NCI-H146 (cell line): ENCODE measurements around the gene PLCB4.

Experiments
- DNase-seq: peaks from one replicate; lab custom pipeline; 2025; lab: John Stamatoyannopoulos, UW

PLCB4 gene

DNA sequence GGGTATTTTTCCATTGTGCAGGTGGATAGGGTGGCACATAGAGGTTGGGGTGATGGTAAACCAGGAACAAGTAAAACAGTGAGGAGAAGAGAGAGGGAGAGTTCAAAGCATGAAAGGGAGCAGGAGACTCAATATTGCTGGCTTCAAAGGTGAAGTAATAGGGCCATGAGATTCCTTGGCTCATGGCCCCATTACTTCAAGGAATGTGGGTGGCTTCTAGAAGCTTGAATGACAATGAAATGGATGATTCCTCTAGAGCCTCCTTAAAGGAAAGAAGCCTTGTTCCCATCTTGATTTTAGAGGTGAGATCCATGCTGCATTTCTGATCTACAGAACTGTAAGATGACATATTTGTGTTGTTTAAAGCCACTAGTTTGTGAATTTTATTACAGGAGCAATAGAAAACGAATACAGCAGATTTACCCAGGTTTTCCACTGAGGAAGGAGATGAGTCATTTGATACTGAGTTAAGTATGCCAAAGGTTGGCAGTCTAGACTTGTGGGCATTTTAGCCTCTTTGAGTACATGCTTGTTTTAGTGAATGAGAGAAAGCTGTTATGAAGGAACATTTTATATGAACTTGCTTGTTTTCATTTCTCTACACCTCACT lies 110.4 kb downstream of the PLCB4 start:
- no peak for DNase-seq

DNA sequence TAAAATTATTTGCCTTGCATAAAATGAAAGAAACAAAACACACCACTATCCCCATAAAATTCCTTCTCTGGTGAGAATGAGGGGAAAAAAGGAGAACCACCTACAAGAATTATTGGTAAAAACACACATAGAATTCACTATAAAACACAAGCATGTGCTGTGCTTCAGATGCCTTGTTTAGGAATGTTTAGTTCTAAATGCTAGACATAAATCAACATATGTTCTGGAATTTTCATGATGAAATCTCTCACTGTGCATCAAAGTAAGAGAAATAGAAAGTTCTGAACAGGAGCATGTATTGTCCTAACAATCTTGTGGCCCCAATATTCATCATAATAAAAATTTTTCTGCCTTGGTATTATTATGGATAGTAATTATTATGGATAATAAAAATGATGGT lies 111.0 kb downstream of the PLCB4 start:
- no peak for DNase-seq

DNA sequence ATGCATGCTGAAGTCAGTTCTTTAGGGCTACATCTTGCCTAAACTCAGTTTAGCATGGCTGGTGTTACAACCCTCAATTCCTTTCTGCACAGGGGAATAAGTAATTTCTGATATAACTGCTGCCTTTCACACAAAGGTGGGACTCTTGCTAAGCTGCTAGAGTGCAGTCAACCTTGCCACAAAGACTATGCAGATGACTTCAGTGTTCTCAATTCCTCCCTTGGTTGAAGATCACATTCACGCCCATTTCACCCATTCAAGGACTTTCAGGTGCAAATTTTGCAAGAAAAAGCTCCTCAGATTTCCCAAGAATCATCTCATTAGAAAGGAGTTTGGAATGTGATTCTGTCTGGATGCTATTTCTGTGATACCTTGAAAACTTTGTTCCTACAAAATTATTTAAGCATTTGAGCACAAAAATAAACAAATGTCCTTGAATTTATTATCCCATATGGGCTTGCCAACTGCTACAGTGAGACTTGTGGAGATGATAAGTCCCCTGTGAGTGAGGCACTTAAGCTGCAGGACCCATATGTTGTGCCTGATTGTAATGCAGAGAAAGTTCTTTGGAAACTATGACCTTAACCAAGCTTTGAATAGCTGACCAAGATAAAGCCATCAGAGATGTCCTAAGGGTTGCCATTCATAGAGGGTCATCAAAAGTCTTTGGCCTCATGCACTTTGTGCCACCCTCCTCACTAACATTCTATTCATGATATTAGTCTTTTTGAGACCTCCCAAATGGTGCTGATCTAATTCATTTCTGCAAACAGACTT lies 111.8 kb downstream of the PLCB4 start:
- no peak for DNase-seq

DNA sequence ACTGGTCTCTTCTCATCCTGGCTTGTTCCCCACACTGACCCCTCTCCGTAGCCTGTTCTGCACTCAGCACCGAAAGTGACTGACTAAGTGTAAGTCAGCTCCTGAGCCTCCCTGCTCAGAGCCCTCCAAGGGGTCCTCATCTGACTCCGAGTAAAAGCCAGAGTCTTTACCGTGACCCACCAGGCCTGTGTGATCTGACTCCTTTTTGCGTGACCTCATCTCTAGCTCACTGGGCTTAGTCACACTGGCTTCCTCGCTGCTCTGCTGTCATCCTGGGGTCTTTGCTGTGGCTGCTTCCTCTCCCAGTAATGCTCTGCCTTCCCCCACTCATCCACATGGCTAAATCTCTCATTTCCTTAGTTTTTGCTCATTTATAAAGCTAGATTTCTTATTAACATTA lies 116.6 kb downstream of the PLCB4 start:
- DNase-seq, result no peak

DNA sequence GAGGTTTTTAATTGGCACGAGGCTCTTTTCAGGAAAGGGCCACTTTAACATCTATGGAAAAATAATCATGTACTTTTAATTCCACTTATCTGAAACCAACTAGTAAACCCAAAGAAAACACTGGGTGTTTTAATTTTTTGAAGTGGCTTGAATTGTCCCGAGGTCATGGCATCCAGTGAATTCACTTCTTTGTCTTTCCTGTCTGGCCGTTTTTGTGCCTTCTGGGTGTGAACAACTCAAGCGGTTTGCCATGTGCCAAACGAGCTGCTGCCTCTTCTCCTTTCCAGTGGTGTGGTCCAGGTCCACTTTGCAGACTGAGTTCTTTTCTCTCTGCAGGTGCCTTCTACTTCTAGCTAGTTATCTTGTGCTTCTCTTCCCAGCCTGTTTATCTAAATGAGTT lies 117.5 kb downstream of the PLCB4 start:
- DNase-seq, result no peak

DNA sequence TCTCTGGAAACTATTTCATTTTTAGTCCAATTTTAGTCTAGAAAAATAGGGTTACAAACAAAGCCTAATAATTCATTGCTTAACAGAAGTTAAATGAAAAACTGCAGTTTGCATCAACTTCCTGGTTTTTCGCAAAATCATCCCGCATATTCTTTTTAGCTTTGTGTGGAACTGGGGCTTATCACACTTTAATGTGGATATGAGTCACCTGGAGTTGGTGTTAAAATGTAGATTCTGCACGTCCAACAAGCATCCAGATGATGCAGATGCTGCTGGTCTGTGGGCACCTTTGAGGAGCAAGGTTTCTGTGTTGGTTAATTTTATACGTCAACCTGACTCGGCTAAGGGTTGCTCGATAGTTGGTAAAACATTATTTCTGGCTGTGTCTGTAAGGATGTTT lies 126.1 kb downstream of the PLCB4 start:
- DNase-seq, result no peak

DNA sequence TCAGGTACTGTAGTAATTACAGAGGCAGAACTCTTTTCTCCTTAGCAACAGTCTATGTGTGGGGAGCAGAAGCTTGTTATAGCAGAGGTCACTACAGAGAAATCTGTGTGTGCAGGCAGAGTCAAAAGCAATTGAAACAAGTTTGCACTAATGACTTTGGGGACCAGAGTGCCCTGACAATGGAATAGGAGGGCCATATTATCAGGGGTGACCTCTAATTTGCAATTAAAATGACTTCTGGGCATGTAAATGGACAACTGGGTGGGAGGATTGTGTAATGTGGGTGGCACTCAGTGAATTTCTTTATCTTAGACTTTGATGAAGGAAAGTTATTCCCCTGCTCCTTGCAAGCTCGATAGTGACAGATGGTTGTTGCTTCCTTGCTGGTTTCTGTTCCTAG lies 127.2 kb downstream of the PLCB4 start:
- DNase-seq, result no peak

DNA sequence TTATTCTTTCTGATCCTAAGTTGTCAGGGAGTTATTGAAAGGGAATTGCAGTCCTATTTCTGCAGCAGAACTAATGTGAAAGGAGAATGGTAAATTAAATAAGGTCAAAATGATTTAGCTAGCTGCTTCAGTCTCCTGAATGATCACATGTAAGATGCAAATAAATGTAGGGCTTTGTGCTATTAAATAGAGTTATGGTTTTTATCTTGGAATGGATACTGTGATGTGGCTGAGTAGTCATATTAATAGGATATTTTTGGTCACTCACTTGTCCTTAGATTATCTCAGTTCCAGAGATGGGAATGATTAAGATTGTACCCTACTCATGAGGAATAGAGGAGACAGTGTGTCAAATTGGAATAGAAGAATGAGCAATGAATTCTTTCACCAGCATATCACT lies 129.6 kb downstream of the PLCB4 start:
- no peak for DNase-seq

DNA sequence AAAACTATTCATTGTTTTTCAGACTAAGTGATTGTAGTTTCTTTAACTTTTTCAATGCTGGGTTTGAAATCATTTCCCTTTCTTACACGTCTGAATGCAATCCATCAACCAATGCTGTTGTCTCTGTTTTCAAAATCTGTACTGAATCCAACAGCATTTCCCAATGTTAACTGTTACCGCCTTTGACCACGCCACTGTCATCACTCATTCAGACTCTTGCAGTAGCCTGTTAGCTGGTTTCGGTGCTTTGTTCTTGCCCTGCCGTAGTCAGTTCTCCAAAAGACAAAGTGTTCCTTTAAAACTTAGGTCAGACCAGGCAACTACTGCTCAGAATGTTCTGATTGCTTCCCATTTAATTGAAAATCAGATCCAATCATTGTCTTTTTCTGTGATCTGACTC lies 131.3 kb downstream of the PLCB4 start:
- DNase-seq, result no peak

DNA sequence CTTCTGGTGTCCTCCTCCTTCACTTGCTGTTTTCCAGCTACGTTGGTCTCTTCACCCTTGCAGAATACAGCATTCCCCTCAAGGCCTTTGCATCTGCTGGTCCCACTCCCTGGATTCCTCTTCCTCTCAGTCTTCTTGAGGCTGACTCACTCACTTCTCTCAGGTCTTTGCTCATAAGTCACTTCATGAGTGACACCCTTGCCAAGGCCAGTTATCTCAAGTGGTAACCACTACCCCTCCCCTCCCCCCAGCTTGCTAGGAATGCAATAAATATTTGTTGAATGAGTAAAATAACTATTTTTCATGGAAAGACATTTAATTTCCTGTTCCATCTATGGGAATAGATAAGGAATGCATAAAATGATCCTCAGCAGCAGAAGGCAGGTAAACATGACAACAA lies 131.7 kb downstream of the PLCB4 start:
- no peak for DNase-seq

DNA sequence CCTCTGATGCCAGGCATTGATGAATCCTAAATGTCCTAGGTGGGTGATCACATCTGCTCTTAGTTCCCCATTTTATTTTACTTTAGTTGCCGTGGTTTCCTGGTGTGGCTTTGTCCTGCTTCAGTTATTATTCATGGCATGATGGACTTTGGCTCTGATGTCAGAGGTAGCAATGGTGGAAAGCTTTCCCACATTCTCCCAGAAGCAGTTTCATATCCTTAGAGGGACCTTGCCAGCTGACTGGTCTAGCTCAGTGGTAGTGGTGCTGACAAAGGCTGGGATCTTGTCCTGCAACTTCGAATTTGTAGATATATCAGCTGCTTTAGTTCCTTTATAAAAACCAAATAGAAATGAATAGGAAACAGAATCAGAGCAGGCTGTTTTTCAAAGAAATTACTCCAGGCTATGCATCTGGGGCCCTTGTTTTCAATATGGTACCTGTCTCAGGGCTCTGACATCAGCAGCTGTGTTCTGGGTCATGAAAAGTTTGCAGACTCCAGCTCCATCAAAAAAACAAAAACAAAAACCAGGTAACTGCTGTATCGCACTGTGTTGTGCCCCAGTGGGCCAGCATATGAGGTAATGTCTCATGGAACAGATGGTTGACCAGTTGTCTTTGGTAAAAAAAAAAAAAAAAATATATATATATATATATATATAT lies 133.7 kb downstream of the PLCB4 start:
- no peak for DNase-seq

DNA sequence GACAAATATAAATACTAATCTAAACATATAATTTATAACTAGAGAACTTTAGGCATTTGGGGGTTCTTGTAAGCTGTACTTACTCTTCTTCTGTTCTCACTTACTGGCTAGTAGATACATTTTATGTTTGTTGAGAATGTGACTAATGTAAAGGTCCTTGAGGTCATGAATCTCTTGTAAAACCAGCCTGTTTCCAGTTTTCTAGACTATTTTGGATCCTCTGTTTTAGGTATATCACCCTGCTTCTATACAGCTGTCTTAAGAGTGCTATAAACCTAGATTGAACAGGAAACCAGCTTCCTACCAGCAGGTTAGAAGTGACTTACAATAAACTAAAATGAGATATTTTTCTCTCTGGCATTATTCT lies 134.2 kb downstream of the PLCB4 start:
- no peak for DNase-seq

DNA sequence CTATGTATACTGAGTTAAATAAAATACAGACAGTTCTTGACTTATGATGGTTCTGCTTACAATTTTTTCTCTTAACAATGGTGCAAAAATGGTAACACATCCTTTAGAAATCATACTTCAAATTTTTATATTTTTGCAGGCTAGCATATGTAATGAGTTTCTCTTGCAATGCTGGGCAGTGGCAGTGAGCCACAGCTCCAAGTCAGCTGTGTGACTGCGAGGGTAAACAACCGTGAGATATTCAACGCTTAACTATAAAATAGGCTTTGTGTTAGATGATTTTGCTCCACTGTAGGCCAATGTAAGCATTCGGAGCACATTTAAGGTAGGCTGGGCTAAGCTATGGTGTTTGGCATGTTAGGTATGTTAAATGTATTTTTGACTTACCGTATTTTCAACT lies 136.1 kb downstream of the PLCB4 start:
- DNase-seq, result no peak

DNA sequence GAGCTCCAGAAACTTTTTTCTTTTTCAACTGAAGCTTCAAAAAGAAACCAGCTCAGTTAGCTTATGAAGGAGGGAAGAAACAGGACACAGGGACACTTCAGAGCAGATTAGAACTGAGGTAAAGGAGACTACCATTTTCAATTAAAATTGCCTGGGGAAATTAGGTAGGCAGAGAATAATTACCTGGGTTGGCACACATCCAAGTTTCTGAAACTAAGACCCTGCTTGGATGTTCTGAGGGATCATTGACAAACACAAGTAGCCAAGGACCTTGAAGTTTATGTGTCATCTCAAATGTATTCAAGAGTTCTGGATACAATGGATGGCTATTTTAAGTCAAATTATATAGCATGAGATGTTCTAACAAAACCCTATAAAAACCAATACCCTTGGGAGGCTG lies 137.6 kb downstream of the PLCB4 start:
- DNase-seq, result peak; percentile 59

DNA sequence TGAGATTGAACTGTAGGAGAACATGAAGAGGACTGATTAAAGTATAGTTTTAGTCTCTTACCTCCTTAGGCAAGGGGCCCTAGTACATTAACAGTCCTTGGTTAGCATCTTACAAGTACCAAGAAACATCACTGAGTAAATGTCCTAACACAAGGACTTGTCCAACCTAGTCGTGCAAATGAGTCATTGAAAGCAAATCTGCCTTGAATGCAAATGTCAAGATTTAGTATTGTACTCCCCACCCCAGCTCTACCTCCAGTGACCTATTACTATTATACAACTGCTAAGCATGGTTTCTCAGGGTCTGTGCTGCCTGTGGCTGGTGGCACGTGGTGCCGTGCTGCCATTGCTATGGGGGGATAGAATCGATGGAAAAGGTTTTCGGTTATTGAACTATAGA lies 138.4 kb downstream of the PLCB4 start:
- DNase-seq, result no peak

DNA sequence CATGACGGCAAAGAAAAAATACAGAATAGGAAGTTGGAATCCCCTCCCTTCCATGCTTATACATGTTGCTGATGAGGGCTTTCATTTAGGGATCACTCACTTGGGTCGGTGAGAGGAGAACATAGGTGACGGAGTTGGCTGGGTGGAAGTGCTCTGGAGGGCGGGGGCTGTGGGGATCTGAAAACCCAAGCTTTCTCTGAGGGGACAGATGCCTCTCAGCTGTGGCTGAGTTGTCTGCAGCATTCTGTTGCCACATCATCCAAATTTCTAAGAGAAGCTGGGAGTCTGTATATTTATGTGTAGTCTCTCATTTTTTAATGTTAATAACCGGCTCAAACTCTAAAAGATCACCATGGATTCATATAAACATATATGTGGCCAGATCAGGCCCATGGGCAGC lies 141.5 kb downstream of the PLCB4 start:
- DNase-seq, result no peak

DNA sequence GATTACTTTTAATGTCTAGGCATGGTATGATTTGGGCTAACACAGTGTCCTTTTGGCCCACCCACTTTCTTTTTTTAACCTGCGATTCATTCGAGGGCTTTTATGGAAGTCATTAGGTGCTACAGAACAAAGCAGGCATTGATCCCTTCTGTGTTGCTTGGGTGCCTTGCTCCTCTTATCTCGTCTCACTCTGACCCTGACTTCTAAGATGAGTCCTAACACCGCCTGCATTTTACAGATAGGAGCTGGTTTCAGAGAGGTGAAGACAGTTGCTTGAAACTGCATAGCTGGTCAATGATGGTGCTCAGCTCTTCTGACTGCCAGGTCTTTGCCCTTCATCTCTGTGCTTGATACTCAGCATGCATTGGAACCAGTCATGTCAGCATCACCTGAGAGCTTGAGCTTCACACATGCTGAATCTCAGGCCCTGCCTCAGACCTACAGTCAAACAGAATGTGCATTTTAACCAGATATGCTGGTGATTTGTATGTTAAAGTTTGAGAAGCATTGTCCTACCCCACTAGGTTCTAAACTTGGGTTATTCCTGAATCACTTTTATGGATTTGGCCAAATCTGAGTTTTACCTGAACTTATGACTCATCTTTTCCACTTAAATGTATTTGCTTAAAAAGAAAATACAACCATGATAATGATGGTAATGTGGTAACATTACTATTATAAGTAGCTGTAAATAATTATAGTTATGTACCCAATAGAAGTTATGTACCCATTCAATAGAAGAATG lies 142.3 kb downstream of the PLCB4 start:
- peak; percentile 55 for DNase-seq

DNA sequence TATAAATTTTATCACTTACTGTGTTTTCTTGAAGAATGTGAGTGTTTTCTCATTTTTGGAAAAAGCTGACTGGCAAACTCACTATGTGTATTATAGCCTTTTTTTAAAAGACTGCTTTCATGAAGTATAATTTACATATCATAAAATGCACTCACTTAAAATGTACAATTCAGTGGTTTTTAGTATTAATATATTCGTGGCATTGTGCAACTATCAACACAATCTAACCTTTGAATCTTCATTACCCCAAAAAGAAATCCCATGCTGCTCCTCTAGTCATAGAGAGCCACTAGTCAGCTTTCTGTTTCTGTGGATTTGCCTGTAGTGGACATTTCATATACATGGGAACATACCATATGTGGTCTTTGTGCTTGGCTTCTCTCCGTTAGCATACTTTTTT lies 143.8 kb downstream of the PLCB4 start:
- no peak for DNase-seq

DNA sequence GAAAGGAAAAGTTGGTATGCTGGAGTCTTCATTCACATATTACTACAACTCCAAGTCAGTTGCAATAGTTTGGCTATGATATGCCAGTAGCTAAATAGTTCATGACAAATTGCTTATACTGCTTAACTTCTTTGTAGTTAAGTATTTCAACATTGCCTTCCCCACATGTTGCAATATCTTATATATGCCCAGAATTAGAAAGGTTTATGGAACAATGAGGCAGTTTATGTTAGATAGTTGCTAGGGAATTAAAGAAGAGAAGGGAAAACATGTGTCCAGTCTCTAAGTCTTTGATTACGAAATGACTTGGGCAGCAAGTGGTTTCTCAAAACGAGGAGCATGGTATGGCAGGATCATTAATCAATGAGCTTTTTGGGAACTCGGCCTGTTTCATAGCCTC lies 145.8 kb downstream of the PLCB4 start:
- DNase-seq, result no peak

DNA sequence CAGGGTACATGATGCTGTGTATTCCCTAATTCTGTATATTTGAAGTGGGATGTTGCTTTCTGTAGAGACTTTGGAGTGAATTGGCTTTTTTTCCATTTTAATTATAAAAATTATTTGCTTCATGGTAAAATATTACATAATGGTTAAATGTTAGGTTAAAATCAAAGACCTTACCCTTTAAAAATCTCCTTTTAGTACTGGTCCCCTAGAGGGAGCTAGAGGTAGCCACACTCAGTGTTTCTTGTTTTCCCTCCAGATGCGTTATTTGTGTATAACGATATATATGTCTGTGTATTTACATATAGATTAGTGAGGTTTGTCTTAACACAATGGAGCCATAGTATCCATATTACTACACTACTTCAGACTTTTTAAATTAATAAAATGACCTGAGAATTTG lies 146.7 kb downstream of the PLCB4 start:
- no peak for DNase-seq

DNA sequence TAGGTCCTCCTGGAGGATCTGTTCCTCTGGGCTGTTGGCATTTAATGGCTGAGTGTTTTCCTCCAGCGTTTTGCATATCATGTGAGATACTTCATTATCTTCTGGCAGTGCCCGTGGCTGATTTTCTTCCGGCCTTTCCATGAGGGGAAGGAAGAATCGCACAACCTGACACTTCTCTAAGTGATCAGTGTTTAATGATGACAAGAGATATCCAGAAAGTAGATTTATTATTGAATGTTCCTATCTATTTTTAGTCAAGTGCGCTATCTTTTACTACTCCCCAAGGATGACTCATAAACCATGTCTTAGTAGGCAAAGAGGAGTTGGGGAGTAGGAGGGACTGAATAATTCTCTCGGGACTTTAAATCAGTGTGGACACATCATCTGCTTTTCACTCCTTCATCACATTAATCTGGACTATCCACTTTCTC lies 149.7 kb downstream of the PLCB4 start:
- DNase-seq, result no peak

DNA sequence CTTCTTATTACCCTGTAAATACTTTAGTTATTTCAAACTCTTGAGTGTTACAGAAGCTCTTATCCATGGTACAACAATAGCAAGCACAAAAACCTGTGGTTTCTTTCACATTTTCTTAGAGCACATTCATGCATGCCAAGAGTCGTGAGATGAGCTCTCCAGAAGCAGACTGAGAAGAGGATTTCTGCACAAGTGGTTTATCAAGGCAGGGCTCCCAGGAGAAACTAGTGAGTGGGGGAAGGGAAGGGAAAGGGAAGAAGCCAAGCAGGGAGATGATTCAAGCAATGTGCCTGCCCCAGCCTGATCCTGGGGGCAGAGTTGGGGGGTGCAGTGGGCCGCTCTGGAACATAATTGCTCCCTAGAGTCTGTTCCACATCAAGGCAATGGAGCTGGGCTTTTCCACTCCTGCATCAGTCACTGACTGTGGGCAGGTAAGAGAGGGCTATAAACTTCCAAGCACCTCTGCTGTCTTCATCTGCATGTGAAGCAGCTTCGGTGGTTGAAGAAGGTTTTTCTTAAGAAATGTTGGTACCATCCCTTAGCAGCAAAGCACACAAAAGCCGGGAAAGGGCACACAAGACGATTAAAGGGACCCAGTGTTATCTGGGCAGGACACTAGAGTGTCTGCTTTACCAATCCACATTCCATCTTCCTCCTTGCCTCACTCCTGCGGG lies 152.1 kb downstream of the PLCB4 start:
- DNase-seq, result no peak
